Left lung (tissue), 10 donors: Measurements from ENCODE around the gene HDHD3. TPM values are rescaled to one million over a fixed set of nuclear protein-coding genes. Genes with fewer than 3 reads are reported as not detected.

Source experiments
- ATAC-seq: fragments of 200-7000 bp; cut with Tn5 transposase; one replicate; pipeline ENCODE4 v1.9.1; 2020; ENCODE audit warnings: moderate library complexity
- DNase-seq, 4 donors: peaks; one replicate each; pipeline ENCODE4 v3.0.0-alpha.2; 2013 to 2020
- H3K27ac ChIP-seq, 2 donors: fragments of 200-600 bp; sonication (generic) in 1 of 2; one replicate each; pipeline versions ENCODE4 v1.5.0 to v1.8.0; 2020 to 2021
- H3K27me3 ChIP-seq, 2 donors: fragments of 200-600 bp; sonication (generic) in 1 of 2; one replicate each; pipeline versions ENCODE4 v1.5.0 to v1.8.0; 2020 to 2021
- H3K36me3 ChIP-seq, 2 donors: fragments of 200-600 bp; sonication (generic) in 1 of 2; one replicate each; pipeline versions ENCODE4 v1.5.0 to v1.8.0; 2020 to 2021
- H3K4me1 ChIP-seq, 2 donors: fragments of 200-600 bp; one replicate each; pipeline ENCODE4 v1.8.0; 2021
- H3K4me3 ChIP-seq, 2 donors: fragments of 200-600 bp; sonication (generic) in 1 of 2; one replicate each; pipeline versions ENCODE4 v1.5.0 to v1.8.0; 2020 to 2021; ENCODE audit warnings: mild to moderate bottlenecking in 1 of 2
- H3K9me3 ChIP-seq, 2 donors: fragments of 200-600 bp; sonication (generic) in 1 of 2; one replicate each; pipeline versions ENCODE4 v1.5.0 to v1.8.0; 2020 to 2021
- intact Hi-C, 2 donors: fragments of 100-400 bp; cut with DNase I; formaldehyde crosslinking; loops; one replicate each; pipeline versions ENCODE4 v1.11.2 to v1.14.2; 2022
- polyA plus RNA-seq, 6 donors: library from polyadenylated mRNA; unstranded; fragments of 120-200 nt; gene quantifications; one replicate each; pipeline ENCODE4 v1.2.1, GENCODE V29; 2013; ENCODE audit not compliant: insufficient read length in 6 of 6
- total RNA-seq, 2 donors: library from RNA; stranded (reverse); fragmentation: NEBNext Ultra II Directional; extraction: Animal tissue kit (Norgen Biotek cat#: 25700); gene quantifications; one replicate each; pipeline ENCODE4 v1.2.1, GENCODE V29; 2021
- TF ChIP-seq, protein P1 (sequence below), 2 donors: fragments of 200-600 bp; sonication (generic) in 1 of 2; IDR thresholded peaks; one replicate each; pipeline versions ENCODE4 v1.5.0 to v1.8.0; 2021; ENCODE audit warnings: antibody characterized with exemption in 2 of 2
- donor health status: DM: no; HTN: yes; CAD: no.
- donor health status: DM: no; HTN: no; CAD: no.

The HDHD3 gene
- total and polyA plus RNA-seq, 8 donors, result 12.3 to 19.9 (median 14.9) TPM

DNA sequence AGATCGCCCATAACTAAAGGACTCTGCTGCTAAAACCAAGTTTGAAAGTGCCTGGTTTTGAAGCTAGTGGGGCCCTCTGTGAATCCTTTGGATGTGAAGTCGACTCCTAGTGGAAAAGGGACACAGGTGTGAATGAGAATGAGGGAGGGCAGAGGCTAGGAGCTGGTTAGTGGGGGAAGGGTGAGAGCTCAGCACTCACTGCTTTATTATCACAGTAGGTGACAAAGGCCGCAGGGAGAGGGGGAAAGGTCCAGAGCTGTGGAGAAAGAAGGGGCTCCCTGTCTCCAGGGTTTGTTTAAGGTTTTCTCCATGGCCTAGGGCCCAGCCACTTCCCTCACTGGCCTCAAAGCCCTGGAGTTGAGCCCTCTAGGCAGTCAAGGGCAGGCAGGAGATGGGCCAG lies 3.5 kb downstream of the HDHD3 start:
- Histone ChIP-seq H3K36me3 (peaks cover 0 to 19% of the 10 kb centered on the region in 2 donors), H3K27me3 (no peaks in the 10 kb centered on the region), H3K4me3 (no peak overlapping the region), H3K9me3 (no peaks in the 10 kb centered on the region), H3K27ac (no peak overlapping the region), H3K4me1 (peaks cover 0 to 9% of the 10 kb centered on the region in 2 donors)
- DNase-seq (no peak), ATAC-seq (no peak)
- intact Hi-C loops, result no loop called here
- TF ChIP-seq, protein P1, sequence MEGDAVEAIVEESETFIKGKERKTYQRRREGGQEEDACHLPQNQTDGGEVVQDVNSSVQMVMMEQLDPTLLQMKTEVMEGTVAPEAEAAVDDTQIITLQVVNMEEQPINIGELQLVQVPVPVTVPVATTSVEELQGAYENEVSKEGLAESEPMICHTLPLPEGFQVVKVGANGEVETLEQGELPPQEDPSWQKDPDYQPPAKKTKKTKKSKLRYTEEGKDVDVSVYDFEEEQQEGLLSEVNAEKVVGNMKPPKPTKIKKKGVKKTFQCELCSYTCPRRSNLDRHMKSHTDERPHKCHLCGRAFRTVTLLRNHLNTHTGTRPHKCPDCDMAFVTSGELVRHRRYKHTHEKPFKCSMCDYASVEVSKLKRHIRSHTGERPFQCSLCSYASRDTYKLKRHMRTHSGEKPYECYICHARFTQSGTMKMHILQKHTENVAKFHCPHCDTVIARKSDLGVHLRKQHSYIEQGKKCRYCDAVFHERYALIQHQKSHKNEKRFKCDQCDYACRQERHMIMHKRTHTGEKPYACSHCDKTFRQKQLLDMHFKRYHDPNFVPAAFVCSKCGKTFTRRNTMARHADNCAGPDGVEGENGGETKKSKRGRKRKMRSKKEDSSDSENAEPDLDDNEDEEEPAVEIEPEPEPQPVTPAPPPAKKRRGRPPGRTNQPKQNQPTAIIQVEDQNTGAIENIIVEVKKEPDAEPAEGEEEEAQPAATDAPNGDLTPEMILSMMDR (IDR thresholded peaks at IDR 0.05), result no peak

DNA sequence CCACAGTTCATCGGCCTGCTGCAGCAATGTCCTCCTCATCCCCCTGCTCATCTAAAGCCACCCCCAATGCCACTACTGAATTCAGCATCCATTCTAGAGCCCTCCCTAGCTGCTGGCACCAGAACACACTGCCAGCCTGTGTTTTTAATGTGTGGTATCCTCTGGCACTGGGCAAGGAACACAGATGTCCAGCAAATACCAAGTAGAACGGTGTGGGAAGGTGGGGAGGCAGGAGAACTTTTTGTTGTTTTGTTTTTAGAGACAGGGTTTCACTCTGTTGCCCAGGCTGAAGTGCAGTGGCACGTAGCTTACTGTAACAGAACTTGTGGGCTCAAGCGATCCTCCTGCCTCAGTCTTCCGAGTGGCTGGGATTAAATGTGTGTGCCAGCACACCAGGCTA lies 4.7 kb downstream of the HDHD3 start:
- TF ChIP-seq, protein P1 (IDR thresholded peaks at IDR 0.05), result no peak
- DNase-seq (no peak), ATAC-seq (no peak)
- Histone ChIP-seq H3K4me3 (no peak overlapping the region), H3K9me3 (no peaks in the 10 kb centered on the region), H3K4me1 (peaks cover 0 to 9% of the 10 kb centered on the region in 2 donors), H3K27me3 (no peaks in the 10 kb centered on the region), H3K36me3 (peaks cover 0 to 19% of the 10 kb centered on the region in 2 donors), H3K27ac (no peak overlapping the region)
- intact Hi-C loops, result no loop called here

DNA sequence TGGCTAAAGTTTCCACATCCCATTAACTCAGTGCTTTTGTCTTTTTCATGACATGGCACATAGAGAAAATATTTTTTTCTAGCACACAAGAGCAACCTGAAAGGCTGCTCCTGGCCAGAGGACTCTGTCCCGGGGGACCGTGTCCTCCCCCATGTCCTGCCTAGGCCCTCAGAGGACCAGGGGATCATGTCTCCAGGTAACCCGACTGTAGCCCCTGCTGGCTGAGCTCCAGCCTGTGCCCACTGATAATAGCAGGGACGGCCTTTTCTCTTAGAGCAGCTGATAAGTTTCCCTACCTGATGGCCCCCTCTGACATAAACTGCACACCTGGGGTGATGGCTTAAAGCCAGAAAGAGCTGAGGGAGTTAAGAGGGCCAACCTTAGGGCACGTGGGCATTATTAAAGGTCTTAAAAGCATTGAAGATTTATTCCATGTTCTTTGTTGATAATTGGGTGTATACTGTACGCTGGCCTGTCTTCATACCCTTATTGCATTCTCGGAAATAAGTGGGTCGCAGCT lies 5.9 kb downstream of the HDHD3 start:
- Histone ChIP-seq H3K36me3 (peaks cover 0 to 19% of the 10 kb centered on the region in 2 donors), H3K4me3 (no peak overlapping the region), H3K27ac (no peak overlapping the region), H3K9me3 (no peaks in the 10 kb centered on the region), H3K4me1 (peaks cover 0 to 5% of the 10 kb centered on the region in 2 donors), H3K27me3 (no peaks in the 10 kb centered on the region)
- TF ChIP-seq, protein P1 (IDR thresholded peaks at IDR 0.05), result no peak
- ATAC-seq (no peak), DNase-seq (no peak)
- intact Hi-C loops, result no loop called here

DNA sequence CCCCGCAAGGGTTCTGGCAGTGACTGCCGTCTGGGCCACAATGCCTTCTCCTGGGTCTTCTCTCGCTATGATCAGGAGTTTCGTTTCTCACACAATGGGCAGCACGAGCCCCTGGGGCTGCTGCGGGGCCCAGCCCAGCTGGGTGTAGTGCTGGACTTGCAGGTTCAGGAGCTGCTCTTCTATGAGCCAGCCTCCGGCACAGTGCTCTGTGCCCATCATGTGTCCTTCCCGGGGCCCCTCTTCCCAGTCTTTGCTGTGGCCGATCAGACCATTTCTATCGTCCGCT lies 7.0 kb downstream of the HDHD3 start:
- intact Hi-C loops, result no loop called here
- H3K36me3 ChIP-seq, result peaks cover 0 to 16% of the 10 kb centered on the region in 2 donors
- H3K27me3 ChIP-seq, result no peaks in the 10 kb centered on the region
- H3K9me3 ChIP-seq, result no peaks in the 10 kb centered on the region
- no peak overlapping the region for H3K27ac ChIP-seq
- no peak for ATAC-seq
- H3K4me3 ChIP-seq, result no peak overlapping the region
- H3K4me1 ChIP-seq, result peaks cover 0 to 7% of the 10 kb centered on the region in 2 donors
- no peak for DNase-seq
- TF ChIP-seq, protein P1 (IDR thresholded peaks at IDR 0.05), result no peak

DNA sequence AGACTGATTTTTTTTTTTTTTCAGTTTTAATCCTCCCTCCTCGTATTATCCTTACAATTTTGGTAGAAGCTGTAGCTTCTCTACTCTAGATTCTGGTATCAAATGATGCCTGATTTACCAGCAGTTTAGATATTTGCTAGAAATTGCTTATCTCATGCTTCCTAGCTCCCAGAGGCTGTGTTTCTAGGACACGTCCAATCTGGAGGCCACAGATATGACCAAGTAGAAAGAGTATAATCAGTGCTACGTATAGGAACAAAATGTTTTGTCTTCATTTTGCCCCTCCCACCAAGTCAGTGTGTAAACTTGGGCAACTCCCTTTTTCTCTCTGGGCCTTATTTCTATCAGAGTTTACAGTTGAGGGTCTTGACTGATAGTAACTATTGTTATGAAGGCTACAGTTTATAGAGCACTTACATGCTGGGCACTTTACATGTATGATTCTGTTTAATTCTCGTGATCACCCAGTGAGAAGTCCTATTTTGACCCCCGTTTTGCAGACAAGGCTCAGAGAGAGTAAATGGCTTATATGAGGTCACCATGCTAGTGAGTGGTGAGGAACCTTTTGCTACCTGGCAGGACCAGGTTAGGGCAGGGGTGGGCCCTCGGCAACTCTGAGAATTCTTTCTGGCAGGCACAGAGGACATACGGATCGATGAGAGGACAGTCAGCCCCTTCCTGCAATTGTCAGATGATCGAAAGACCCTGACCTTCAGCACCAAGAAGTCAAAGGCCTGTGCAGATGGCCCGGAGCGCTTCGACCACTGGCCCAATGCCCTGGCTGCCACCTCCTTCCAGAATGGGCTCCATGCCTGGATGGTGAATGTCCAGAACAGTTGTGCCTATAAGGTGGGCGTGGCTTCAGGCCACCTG lies 7.6 kb downstream of the HDHD3 start:
- TF ChIP-seq, protein P1 (IDR thresholded peaks at IDR 0.05), result no peak
- Histone ChIP-seq H3K4me1 (peaks cover 0 to 7% of the 10 kb centered on the region in 2 donors), H3K36me3 (peaks cover 0 to 12% of the 10 kb centered on the region in 2 donors), H3K27ac (no peak overlapping the region), H3K9me3 (no peaks in the 10 kb centered on the region), H3K27me3 (no peaks in the 10 kb centered on the region), H3K4me3 (no peak overlapping the region)
- intact Hi-C loops, result no loop called here
- DNase-seq (no peak), ATAC-seq (no peak)
